ENCODE data around the gene KIAA1191. TPM values are rescaled to one million over a fixed set of nuclear protein-coding genes. Genes with fewer than 3 reads are reported as not detected.
"Not testable (repeated sequence)": the region's sequence is repeated elsewhere in the genome, so short reads cannot be mapped to it uniquely, and the experiment has no call there.

The KIAA1191 gene
- total RNA-seq: 10 to 100 TPM; 58.0 to 89.4 (median 73.4) TPM

GRCh38 chr5:176361437-176362232 is at the start of gene KIAA1191:
KIAA1191 (minus strand) TSS chr5:176361764; CDS start chr5:176359508, 2,256 bp downstream.
- WGBS, 2 donors: 1% methylated on average over 40 to 47 of the region's 56 CpGs
- intact Hi-C loops (cut with DNase I; ENCODE audit: low total_unique reads): no loop called here
- peak; percentile 93 to 98 for DNase-seq (ENCODE audit: low spot score in 2 of 2)
- TF ChIP-seq POLR2A (IDR thresholded peaks at IDR 0.05): no peak
- TF ChIP-seq, protein P1, sequence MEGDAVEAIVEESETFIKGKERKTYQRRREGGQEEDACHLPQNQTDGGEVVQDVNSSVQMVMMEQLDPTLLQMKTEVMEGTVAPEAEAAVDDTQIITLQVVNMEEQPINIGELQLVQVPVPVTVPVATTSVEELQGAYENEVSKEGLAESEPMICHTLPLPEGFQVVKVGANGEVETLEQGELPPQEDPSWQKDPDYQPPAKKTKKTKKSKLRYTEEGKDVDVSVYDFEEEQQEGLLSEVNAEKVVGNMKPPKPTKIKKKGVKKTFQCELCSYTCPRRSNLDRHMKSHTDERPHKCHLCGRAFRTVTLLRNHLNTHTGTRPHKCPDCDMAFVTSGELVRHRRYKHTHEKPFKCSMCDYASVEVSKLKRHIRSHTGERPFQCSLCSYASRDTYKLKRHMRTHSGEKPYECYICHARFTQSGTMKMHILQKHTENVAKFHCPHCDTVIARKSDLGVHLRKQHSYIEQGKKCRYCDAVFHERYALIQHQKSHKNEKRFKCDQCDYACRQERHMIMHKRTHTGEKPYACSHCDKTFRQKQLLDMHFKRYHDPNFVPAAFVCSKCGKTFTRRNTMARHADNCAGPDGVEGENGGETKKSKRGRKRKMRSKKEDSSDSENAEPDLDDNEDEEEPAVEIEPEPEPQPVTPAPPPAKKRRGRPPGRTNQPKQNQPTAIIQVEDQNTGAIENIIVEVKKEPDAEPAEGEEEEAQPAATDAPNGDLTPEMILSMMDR (IDR thresholded peaks at IDR 0.05): no peak
- H3K4me3 ChIP-seq (ENCODE audit: low read depth, poor library complexity, severe bottlenecking): peak within 1 kb of the TSS; percentile 89

DNA sequence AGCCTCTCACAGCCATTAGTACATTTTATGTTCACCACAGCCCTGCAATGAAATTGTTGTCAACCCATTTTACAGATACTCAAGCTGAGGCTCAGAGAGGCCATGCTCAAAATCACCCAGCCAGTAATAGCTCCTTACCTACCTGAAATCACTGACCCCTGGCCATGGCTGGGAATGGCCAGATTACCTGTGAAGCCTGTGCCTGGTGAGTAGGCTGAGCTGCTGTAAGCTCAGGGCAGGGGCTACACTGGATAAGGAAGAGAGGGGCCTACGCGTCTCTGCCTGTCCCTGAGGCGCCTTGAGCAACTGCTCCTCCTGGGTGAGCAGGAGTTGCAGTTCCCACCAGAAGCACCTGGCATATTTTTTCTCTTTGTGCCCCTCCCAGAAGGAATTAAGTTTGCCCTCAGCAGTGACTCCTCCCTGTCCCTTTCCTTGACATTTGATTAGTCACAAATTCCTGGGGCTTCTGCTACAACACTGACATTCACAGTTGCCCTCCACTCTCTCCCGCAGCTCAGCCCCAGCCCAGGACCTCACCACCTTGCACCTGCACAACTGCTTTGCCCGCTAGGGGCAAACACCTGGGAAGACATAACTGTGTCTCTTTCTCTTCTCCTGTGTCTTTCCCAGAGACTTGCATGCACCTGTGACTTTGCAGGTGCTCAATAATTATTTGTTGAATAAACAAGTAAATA is 49.1 kb upstream of the KIAA1191 start:
- intact Hi-C loops (cut with DNase I; ENCODE audit: low total_unique reads): loop anchor here (10.0 kb wide), 1 partner anchor 124 kb away; the partner anchor contains the start of gene RNF44
- H3K4me3 ChIP-seq (ENCODE audit: low read depth, poor library complexity, severe bottlenecking): no peak overlapping the region
- DNase-seq (ENCODE audit: low spot score in 2 of 2): peak in 1 of 2 donors; percentile 66
- WGBS, 2 donors: 63 to 74% methylated on average over 5 of the region's 5 CpGs
- no peak for TF ChIP-seq POLR2A (IDR thresholded peaks at IDR 0.05)
- TF ChIP-seq, protein P1 (IDR thresholded peaks at IDR 0.05): no peak

- no peak for TF ChIP-seq POLR2A (IDR thresholded peaks at IDR 0.05)
- DNase-seq (ENCODE audit: low spot score in 2 of 2): peak in 1 of 2 donors; percentile 66
- no peak overlapping the region for H3K4me3 ChIP-seq (ENCODE audit: low read depth, poor library complexity, severe bottlenecking)
- intact Hi-C loops (cut with DNase I; ENCODE audit: low total_unique reads): loop anchor here (10.0 kb wide), 1 partner anchor 125 kb away; the partner anchor contains the start of gene RNF44
- 86 to 90% methylated on average over 4 of the region's 4 CpGs for WGBS, 2 donors
These were observed 48.2 kb upstream of the KIAA1191 start for GRCh38 chr5:176409765-176410164.

GRCh38 chr5:176408590-176408989 is 47.0 kb upstream of the KIAA1191 start:
- 87 to 92% methylated on average over 5 of the region's 5 CpGs for WGBS, 2 donors
- intact Hi-C loops (cut with DNase I; ENCODE audit: low total_unique reads): no loop called here
- peak in 1 of 2 donors; percentile 85 for DNase-seq (ENCODE audit: low spot score in 2 of 2)

GRCh38 chr5:176408252-176408573 is 46.6 kb upstream of the KIAA1191 start:
- H3K4me3 ChIP-seq (ENCODE audit: low read depth, poor library complexity, severe bottlenecking); intact Hi-C loops (cut with DNase I; ENCODE audit: low total_unique reads): not testable (repeated sequence)
- 69 to 72% methylated on average over 10 of the region's 10 CpGs for WGBS, 2 donors
- peak in 1 of 2 donors; percentile 76 for DNase-seq (ENCODE audit: low spot score in 2 of 2)

More at GRCh38 chr5:176408590-176408989, 47.0 kb upstream of the KIAA1191 start:
- TF ChIP-seq, protein P1 (IDR thresholded peaks at IDR 0.05): no peak
- no peak for TF ChIP-seq POLR2A (IDR thresholded peaks at IDR 0.05)
- no peak overlapping the region for H3K4me3 ChIP-seq (ENCODE audit: low read depth, poor library complexity, severe bottlenecking)

- DNase-seq (ENCODE audit: low spot score in 2 of 2): peak; percentile 48 to 83
- TF ChIP-seq, protein P1 (IDR thresholded peaks at IDR 0.05): no peak
- TF ChIP-seq POLR2A (IDR thresholded peaks at IDR 0.05): no peak
- intact Hi-C loops (cut with DNase I; ENCODE audit: low total_unique reads): no loop called here
- no peak overlapping the region for H3K4me3 ChIP-seq (ENCODE audit: low read depth, poor library complexity, severe bottlenecking)
- whole genome bisulfite sequencing, 2 donors: 54 to 63% methylated on average over 6 of the region's 6 CpGs
These were observed 46.1 kb upstream of the KIAA1191 start for GRCh38 chr5:176407456-176408251.

Data from lower leg skin (tissue), 4 donors.